K562 (cell line): ENCODE measurements around the gene NRP1. TPM values are rescaled to one million over a fixed set of nuclear protein-coding genes. Genes with fewer than 3 reads are reported as not detected.

Experiments used
- ATAC-seq: fragments of 200-7000 bp; cut with Tn5 transposase; 3 replicates; pipeline ENCODE4 v1.9.1; 2020; ENCODE audit warnings: moderate library complexity
- BruUV-seq: library from RNA; stranded (reverse); fragments of 400-500 nt; replicated peaks from 2 replicates; lab custom pipeline; 2021; lab: Mats Ljungman, UMichigan
- CTCF ChIA-PET: fragments of 300-600 bp; formaldehyde crosslinking; extraction: SDS; loops from one replicate; lab custom pipeline; 2021; ENCODE audit warnings: low intra/inter-chr PET ratio; lab: Yijun Ruan, JAX
- POLR2A ChIA-PET: fragments of 300-600, 350-650 bp; sonication (Branson Sonifier 250); formaldehyde crosslinking; extraction: SDS; loops from one replicate; lab custom pipeline; 2021; ENCODE audit warnings: antibody characterized with exemption, inconsistent platforms; lab: Yijun Ruan, JAX
- DNase-seq, 4 experiments: peaks; one replicate each; pipeline versions ENCODE4 v3.0.0 to v3.0.0-alpha.2; 2011 to 2018; ENCODE audit warnings: low spot score in 3 of 4, mixed read lengths in 3 of 4; ENCODE audit errors: extremely low read depth in 1 of 4
- FAIRE-seq: peaks from 2 replicates; lab custom pipeline; 2011; peaks lifted over from hg19 to GRCh38; lab: Jason Lieb, UNC
- H2AFZ ChIP-seq: 2 replicates; pipeline ENCODE4 v1.6.0; 2011; ENCODE audit warnings: low read depth, low read length, control low read depth, inconsistent platforms
- H3K27ac ChIP-seq: fragments of 200-600 bp; 3 replicates; pipeline ENCODE4 v1.8.0; 2011; ENCODE audit warnings: low read depth, mild to moderate bottlenecking, control low read depth, inconsistent platforms, low read length, moderate library complexity, mixed read lengths; ENCODE audit errors: extremely low read depth
- H3K27me3 ChIP-seq, 2 experiments: fragments of 300-600 bp in 1 of 2; 2 replicates in 1 of 2; 3 replicates in 1 of 2; pipeline versions ENCODE4 v1.6.0 to v1.8.0; 2011; ENCODE audit warnings: inconsistent platforms in 2 of 2, low read length in 2 of 2, mild to moderate bottlenecking in 1 of 2, mixed read lengths in 1 of 2, moderate library complexity in 1 of 2; ENCODE audit not compliant: control insufficient read depth in 2 of 2, insufficient read depth in 2 of 2
- H3K36me3 ChIP-seq: fragments of 300-600 bp; 3 replicates; pipeline ENCODE4 v1.8.0; 2011; ENCODE audit warnings: mild to moderate bottlenecking, low read length, inconsistent platforms; ENCODE audit not compliant: control insufficient read depth, insufficient read depth
- H3K4me1 ChIP-seq, 2 experiments: fragments of 200-600 bp in 1 of 2; replicated peaks in 1 of 2; 2 replicates in 1 of 2; 3 replicates in 1 of 2; pipeline versions ENCODE4 v1.5.1 to v1.8.0; 2011; ENCODE audit warnings: inconsistent platforms in 2 of 2, low read length in 2 of 2, mild to moderate bottlenecking in 1 of 2, mixed read lengths in 1 of 2, moderate library complexity in 1 of 2; ENCODE audit not compliant: control insufficient read depth in 2 of 2, insufficient read depth in 2 of 2
- H3K4me2 ChIP-seq: 2 replicates; pipeline ENCODE4 v1.6.1; 2011; ENCODE audit warnings: low read length, control low read depth, inconsistent platforms, mixed read lengths; ENCODE audit not compliant: insufficient read depth
- H3K4me3 ChIP-seq: fragments of 200-600 bp; sonication (generic), shearing (Covaris generic); 2 replicates; pipeline ENCODE4 v1.5.1; 2016; ENCODE audit warnings: control low read depth, inconsistent platforms
- H3K79me2 ChIP-seq: fragments of 200-600 bp; 3 replicates; pipeline ENCODE4 v1.8.0; 2011; ENCODE audit warnings: low read length, inconsistent platforms; ENCODE audit not compliant: control insufficient read depth, insufficient read depth
- H3K9ac ChIP-seq, 2 experiments: 2 replicates each; pipeline versions ENCODE4 v1.6.0 to v1.6.1; 2011; ENCODE audit warnings: low read depth in 2 of 2, low read length in 2 of 2, control low read depth in 1 of 2, inconsistent platforms in 1 of 2, mild to moderate bottlenecking in 1 of 2, mixed read lengths in 1 of 2; ENCODE audit not compliant: insufficient read depth in 1 of 2
- H3K9me1 ChIP-seq: one replicate; pipeline ENCODE4 v1.6.0; 2011; ENCODE audit warnings: inconsistent platforms, mild to moderate bottlenecking, low read length, moderate library complexity; ENCODE audit not compliant: control insufficient read depth, insufficient read depth
- H3K9me3 ChIP-seq: replicated peaks from 2 replicates; pipeline ENCODE4 v1.5.1; 2011; ENCODE audit warnings: low read depth, low read length, inconsistent platforms; ENCODE audit not compliant: control insufficient read depth, insufficient read depth
- H4K20me1 ChIP-seq: replicated peaks from 2 replicates; pipeline ENCODE4 v1.6.1; 2011; ENCODE audit warnings: low read length, inconsistent platforms, mixed read lengths; ENCODE audit not compliant: control insufficient read depth, insufficient read depth
- E2F1 ChIP-seq: sonication (generic); formaldehyde crosslinking; IDR thresholded peaks from 2 replicates; pipeline ENCODE4 v1.8.1; 2023; ENCODE audit warnings: mild to moderate bottlenecking, missing genetic modification reagents, moderate library complexity
- HDAC1 ChIP-seq, 2 experiments: fragments of 450-650 bp; IDR thresholded peaks; 2 replicates each; pipeline ENCODE4 v1.6.1; 2016 to 2017; ENCODE audit warnings: inconsistent platforms in 1 of 2, mild to moderate bottlenecking in 1 of 2, moderate library complexity in 1 of 2
- ILK ChIP-seq: fragments of 450-650 bp; IDR thresholded peaks from 2 replicates; pipeline ENCODE4 v1.6.1; 2016; ENCODE audit warnings: missing genetic modification characterization, low read depth, mild to moderate bottlenecking, missing compliant biosample characterization, moderate library complexity, borderline replicate concordance
- LCOR ChIP-seq: sonication (generic); formaldehyde crosslinking; IDR thresholded peaks from 2 replicates; pipeline ENCODE4 v1.8.0; 2022; ENCODE audit warnings: mild to moderate bottlenecking, missing genetic modification reagents
- TGIF2 ChIP-seq: sonication (generic); formaldehyde crosslinking; IDR thresholded peaks from 2 replicates; pipeline ENCODE4 v1.8.1; 2022; ENCODE audit warnings: mild to moderate bottlenecking, missing genetic modification reagents, moderate library complexity
- WGBS: fragments of 100-300 bp; shearing (Covaris generic); methylation state at CpG from one replicate; pipeline ENCODE4 v1.1.6; 2016; ENCODE audit warnings: low coverage, mixed read lengths; ENCODE audit not compliant: insufficient coverage; ENCODE audit errors: missing lambda C conversion rate; 5-methylcytosine and 5-hydroxymethylcytosine counted together
- in situ Hi-C: fragments of 300-500 bp; cut with MboI; formaldehyde crosslinking; loops from 4 replicates; pipeline ENCODE4 v1.15.0; 2018; ENCODE audit warnings: inconsistent platforms, mixed read lengths
- intact Hi-C: fragments of 100-400 bp; cut with micrococcal nuclease; formaldehyde crosslinking; loops from 2 replicates; pipeline ENCODE4 v1.14.2; 2022
- polyA plus RNA-seq, 8 experiments: library from polyadenylated mRNA; depleted of rRNA in 4 of 8; stranded (reverse) in 5 of 8; unstranded in 3 of 8; fragments of >200 nt; fragmentation: Nextera tagmentation in 2 of 8; fragmentation: Illumina TruSeq in 1 of 8; extraction: Ambion mirVana in 2 of 8; extraction: Trizol in 1 of 8; gene quantifications; 2 replicates each; pipeline versions ENCODE4 v1.2.1 to v1.2.3, GENCODE V29; 2011 to 2014; ENCODE audit warnings: inconsistent platforms in 1 of 8, missing spikeins in 1 of 8
- total RNA-seq, 7 experiments: library from RNA; depleted of rRNA in 6 of 7; stranded (reverse); fragments of >200 nt in 6 of 7; fragmentation: Illumina TruSeq in 2 of 7; extraction: Trizol in 2 of 7; gene quantifications; 2 replicates each; pipeline versions ENCODE4 v1.2.1 to v1.2.3, GENCODE V29; 2011 to 2021; ENCODE audit warnings: low replicate concordance in 1 of 7
- TF ChIP-seq, protein P1 (sequence below), 2 experiments: fragments of 450-650 bp; conservative IDR thresholded peaks; 2 replicates each; pipeline ENCODE4 v1.6.1; 2017; ENCODE audit warnings: mild to moderate bottlenecking in 2 of 2, moderate library complexity in 2 of 2
- TF ChIP-seq, protein P2 (sequence below): sonication (generic); formaldehyde crosslinking; IDR thresholded peaks from 2 replicates; pipeline ENCODE4 v1.8.0; 2022; ENCODE audit warnings: mild to moderate bottlenecking, missing genetic modification reagents

NRP1 gene
- total and polyA plus RNA-seq, 9 of the 15 experiments (the other 6 are each of a cell fraction or from before 2014, with no cell fraction given): 0.01 to 0.38 (median 0.04) TPM; not detected in 5

- TF ChIP-seq, protein P1, sequence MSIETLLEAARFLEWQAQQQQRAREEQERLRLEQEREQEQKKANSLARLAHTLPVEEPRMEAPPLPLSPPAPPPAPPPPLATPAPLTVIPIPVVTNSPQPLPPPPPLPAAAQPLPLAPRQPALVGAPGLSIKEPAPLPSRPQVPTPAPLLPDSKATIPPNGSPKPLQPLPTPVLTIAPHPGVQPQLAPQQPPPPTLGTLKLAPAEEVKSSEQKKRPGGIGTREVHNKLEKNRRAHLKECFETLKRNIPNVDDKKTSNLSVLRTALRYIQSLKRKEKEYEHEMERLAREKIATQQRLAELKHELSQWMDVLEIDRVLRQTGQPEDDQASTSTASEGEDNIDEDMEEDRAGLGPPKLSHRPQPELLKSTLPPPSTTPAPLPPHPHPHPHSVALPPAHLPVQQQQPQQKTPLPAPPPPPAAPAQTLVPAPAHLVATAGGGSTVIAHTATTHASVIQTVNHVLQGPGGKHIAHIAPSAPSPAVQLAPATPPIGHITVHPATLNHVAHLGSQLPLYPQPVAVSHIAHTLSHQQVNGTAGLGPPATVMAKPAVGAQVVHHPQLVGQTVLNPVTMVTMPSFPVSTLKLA (conservative IDR thresholded peaks at IDR 0.05): no peak
- TF ChIP-seq ILK (tag): no peak
- no peak for TF ChIP-seq HDAC1 (IDR thresholded peaks at IDR 0.05)
- TF ChIP-seq, all 486 proteins: peak for 0
Measured at GRCh38 chr10:33235251-33235884, 99.1 kb downstream of the NRP1 start (continued).

DNA sequence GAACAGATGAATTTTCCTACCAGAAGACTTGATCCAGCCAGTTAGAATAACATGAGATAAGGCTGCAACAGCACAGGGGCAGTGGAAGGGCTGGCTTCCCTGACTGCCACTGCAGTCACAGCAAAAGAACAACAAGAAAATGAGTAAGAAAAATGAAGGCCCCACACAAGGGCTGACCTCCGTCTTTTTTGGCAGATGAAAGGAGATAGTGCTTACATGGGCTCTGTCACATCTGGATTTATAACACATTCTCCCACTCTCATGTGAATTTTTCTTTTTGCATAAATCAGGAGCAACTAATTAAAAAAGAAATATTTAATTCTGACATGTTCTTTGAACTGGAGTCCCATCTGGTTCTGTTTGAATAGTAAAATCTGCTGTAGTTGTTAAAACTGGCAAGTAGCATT lies 99.6 kb downstream of the NRP1 start:
- ATAC-seq (no peak), DNase-seq (no peak), FAIRE-seq (no peak)
- no peak overlapping the region for H3K9ac ChIP-seq
- H3K9me3 ChIP-seq: no peaks in the 10 kb centered on the region
- H3K9me1 ChIP-seq: no peaks in the 10 kb centered on the region
- no peaks in the 10 kb centered on the region for H3K4me1 ChIP-seq
- H3K36me3 ChIP-seq: no peaks in the 10 kb centered on the region
- peaks cover 0 to 2% of the 10 kb centered on the region in 2 experiments; a peak in 1 of 5 replicates for H3K27me3 ChIP-seq
- ChIA-PET POLR2A (no interaction called here), CTCF (no interaction called here)
- H3K4me3 ChIP-seq: no peak overlapping the region
- in situ Hi-C loops (no loop called here), intact Hi-C loops (no loop called here)
- no peak overlapping the region for H2AFZ ChIP-seq
- no TSS peak for BruUV-seq
- H3K79me2 ChIP-seq: no peaks in the 10 kb centered on the region
- no peak overlapping the region for H3K27ac ChIP-seq
- no peak overlapping the region for H3K4me2 ChIP-seq
- H4K20me1 ChIP-seq: no peaks in the 10 kb centered on the region
- WGBS: 0% methylated on average over 1 of the region's 1 CpG
- TF ChIP-seq TGIF2 (CRISPR knock-in tag): no peak
- TF ChIP-seq LCOR (CRISPR knock-in tag): no peak
- TF ChIP-seq, protein P2, sequence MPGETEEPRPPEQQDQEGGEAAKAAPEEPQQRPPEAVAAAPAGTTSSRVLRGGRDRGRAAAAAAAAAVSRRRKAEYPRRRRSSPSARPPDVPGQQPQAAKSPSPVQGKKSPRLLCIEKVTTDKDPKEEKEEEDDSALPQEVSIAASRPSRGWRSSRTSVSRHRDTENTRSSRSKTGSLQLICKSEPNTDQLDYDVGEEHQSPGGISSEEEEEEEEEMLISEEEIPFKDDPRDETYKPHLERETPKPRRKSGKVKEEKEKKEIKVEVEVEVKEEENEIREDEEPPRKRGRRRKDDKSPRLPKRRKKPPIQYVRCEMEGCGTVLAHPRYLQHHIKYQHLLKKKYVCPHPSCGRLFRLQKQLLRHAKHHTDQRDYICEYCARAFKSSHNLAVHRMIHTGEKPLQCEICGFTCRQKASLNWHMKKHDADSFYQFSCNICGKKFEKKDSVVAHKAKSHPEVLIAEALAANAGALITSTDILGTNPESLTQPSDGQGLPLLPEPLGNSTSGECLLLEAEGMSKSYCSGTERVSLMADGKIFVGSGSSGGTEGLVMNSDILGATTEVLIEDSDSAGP (CRISPR knock-in tag): no peak
- TF ChIP-seq E2F1 (CRISPR knock-in tag): no peak
